D721Med (cell line): Measurements from ENCODE around the gene PRMT5.
A peak's percentile ranks its signal among the peaks of the same experiment; 100 is the strongest.

Experiments used
- DNase-seq: peaks from one replicate; pipeline ENCODE4 v3.0.0; 2011; ENCODE audit warnings: low spot score; ENCODE audit not compliant: insufficient read length
- FAIRE-seq: peaks from 2 replicates; lab custom pipeline; 2011; peaks lifted over from hg19 to GRCh38; lab: Jason Lieb, UNC
- CTCF ChIP-seq: IDR thresholded peaks from 2 replicates; pipeline ENCODE4 v1.5.1; 2012; ENCODE audit warnings: mild to moderate bottlenecking, control low read depth; ENCODE audit not compliant: insufficient read depth; ENCODE audit errors: missing control alignments

PRMT5 gene

GRCh38 chr14:22887990-22888378, 41.2 kb downstream of the PRMT5 start:
- DNase-seq = no peak
- TF ChIP-seq CTCF = no peak
- no peak for FAIRE-seq

GRCh38 chr14:22887260-22887989, 41.8 kb downstream of the PRMT5 start:
- no peak for TF ChIP-seq CTCF
- DNase-seq = peak; percentile 74
- peak; percentile 56 for FAIRE-seq

GRCh38 chr14:22886500-22887259, 42.5 kb downstream of the PRMT5 start:
- TF ChIP-seq CTCF = no peak
- FAIRE-seq = no peak

GRCh38 chr14:22885975-22886374, 43.2 kb downstream of the PRMT5 start:
- FAIRE-seq = no peak
- DNase-seq = no peak
- no peak for TF ChIP-seq CTCF

More at GRCh38 chr14:22886500-22887259, 42.5 kb downstream of the PRMT5 start:
- DNase-seq = peak; percentile 84

- FAIRE-seq = no peak
- DNase-seq = no peak
- TF ChIP-seq CTCF = no peak
Measured at GRCh38 chr14:22884738-22885523, 44.2 kb downstream of the PRMT5 start.

- FAIRE-seq = no peak
- no peak for TF ChIP-seq CTCF
- no peak for DNase-seq
Measured at GRCh38 chr14:22884076-22884737, 45.0 kb downstream of the PRMT5 start.
